ENCODE results near the gene TUBB8.

The TUBB8 gene

GRCh38 chr10:85044-85443 is 35.9 kb upstream of the TUBB8 start:
- no peak overlapping the region for H3K4me3 ChIP-seq (IDR thresholded peaks at IDR 0.05; ENCODE audit: insufficient read depth, low read depth, low read length)
- H2AFZ ChIP-seq (ENCODE audit: low read depth): no peak overlapping the region
- H4K20me1 ChIP-seq (ENCODE audit: insufficient read depth): no peaks in the 10 kb centered on the region
- H3K4me2 ChIP-seq: no peak overlapping the region
- H3K27ac ChIP-seq: no peak overlapping the region
- H3K27me3 ChIP-seq (ENCODE audit: insufficient read depth, low read depth): no peaks in the 10 kb centered on the region
- no peak overlapping the region for H3K9ac ChIP-seq
- no peaks in the 10 kb centered on the region for H3K4me1 ChIP-seq (ENCODE audit: low read depth, poor library complexity, severe bottlenecking)
- no peak for TF ChIP-seq CTCF (conservative IDR thresholded peaks at IDR 0.05; ENCODE audit: low read depth, low read length)
- no peaks in the 10 kb centered on the region for H3K36me3 ChIP-seq (ENCODE audit: insufficient read depth)
- H3K79me2 ChIP-seq (ENCODE audit: insufficient read depth, low read depth): no peaks in the 10 kb centered on the region

GRCh38 chr10:83930-84530 is 34.9 kb upstream of the TUBB8 start:
- H4K20me1 ChIP-seq (ENCODE audit: insufficient read depth): no peaks in the 10 kb centered on the region
- H3K4me1 ChIP-seq (ENCODE audit: low read depth, poor library complexity, severe bottlenecking): no peaks in the 10 kb centered on the region
- H3K9ac ChIP-seq: no peak overlapping the region
- H3K4me2 ChIP-seq: no peak overlapping the region
- H3K36me3 ChIP-seq (ENCODE audit: insufficient read depth): no peaks in the 10 kb centered on the region
- no peak for TF ChIP-seq CTCF (conservative IDR thresholded peaks at IDR 0.05; ENCODE audit: low read depth, low read length)
- H3K27ac ChIP-seq: no peak overlapping the region
- H3K27me3 ChIP-seq (ENCODE audit: insufficient read depth, low read depth): no peaks in the 10 kb centered on the region
- no peak overlapping the region for H2AFZ ChIP-seq (ENCODE audit: low read depth)
- no peaks in the 10 kb centered on the region for H3K79me2 ChIP-seq (ENCODE audit: insufficient read depth, low read depth)
- no peak overlapping the region for H3K4me3 ChIP-seq (IDR thresholded peaks at IDR 0.05; ENCODE audit: insufficient read depth, low read depth, low read length)

- Histone ChIP-seq H3K4me2 (no peak overlapping the region), H3K79me2 (ENCODE audit: insufficient read depth, low read depth) (no peaks in the 10 kb centered on the region), H3K4me1 (ENCODE audit: low read depth, poor library complexity, severe bottlenecking) (no peaks in the 10 kb centered on the region), H3K27ac (no peak overlapping the region), H2AFZ (ENCODE audit: low read depth) (no peak overlapping the region), H3K4me3 (IDR thresholded peaks at IDR 0.05; ENCODE audit: insufficient read depth, low read depth, low read length) (no peak overlapping the region), H4K20me1 (ENCODE audit: insufficient read depth) (no peaks in the 10 kb centered on the region), H3K36me3 (ENCODE audit: insufficient read depth) (no peaks in the 10 kb centered on the region), H3K9ac (no peak overlapping the region), H3K27me3 (ENCODE audit: insufficient read depth, low read depth) (no peaks in the 10 kb centered on the region)
- TF ChIP-seq CTCF (conservative IDR thresholded peaks at IDR 0.05; ENCODE audit: low read depth, low read length): no peak
Observed at GRCh38 chr10:80477-81105, 31.5 kb upstream of the TUBB8 start.

- Histone ChIP-seq H3K4me2 (no peak overlapping the region), H3K27ac (no peak overlapping the region), H3K4me3 (IDR thresholded peaks at IDR 0.05; ENCODE audit: insufficient read depth, low read depth, low read length) (no peak overlapping the region), H3K27me3 (ENCODE audit: insufficient read depth, low read depth) (no peaks in the 10 kb centered on the region), H4K20me1 (ENCODE audit: insufficient read depth) (no peaks in the 10 kb centered on the region), H3K9ac (no peak overlapping the region), H3K79me2 (ENCODE audit: insufficient read depth, low read depth) (no peaks in the 10 kb centered on the region), H2AFZ (ENCODE audit: low read depth) (no peak overlapping the region), H3K36me3 (ENCODE audit: insufficient read depth) (no peaks in the 10 kb centered on the region), H3K4me1 (ENCODE audit: low read depth, poor library complexity, severe bottlenecking) (no peaks in the 10 kb centered on the region)
- TF ChIP-seq CTCF (conservative IDR thresholded peaks at IDR 0.05; ENCODE audit: low read depth, low read length): no peak
Observed at GRCh38 chr10:79532-80215, 30.6 kb upstream of the TUBB8 start.

Data from KMS-11 (cell line).